GM23338 (cell line): Measurements from ENCODE around the gene RHBDF2.

Source experiments
- CREB1 ChIP-seq: fragments of 250-450 bp; sonication (Bioruptor Pico); IDR thresholded peaks from 2 replicates; pipeline ENCODE4 v1.5.0; 2020; ENCODE audit warnings: low read depth, mild to moderate bottlenecking, moderate library complexity
- EZH2 ChIP-seq: fragments of 200-600 bp; sonication (generic); IDR thresholded peaks from one replicate; pipeline ENCODE4 v1.8.0; 2017; ENCODE audit warnings: antibody characterized with exemption, mild to moderate bottlenecking, low read depth; ENCODE audit not compliant: unreplicated experiment
- EZH2phosphoT487 ChIP-seq: fragments of 200-600 bp; sonication (generic); IDR thresholded peaks from one replicate; pipeline ENCODE4 v1.8.1; 2018; ENCODE audit warnings: antibody characterized with exemption; ENCODE audit not compliant: unreplicated experiment
- JUNB ChIP-seq: IDR thresholded peaks from one replicate; pipeline ENCODE4 v1.6.1; 2016; ENCODE audit warnings: antibody characterized with exemption; ENCODE audit not compliant: unreplicated experiment
- NANOG ChIP-seq: IDR thresholded peaks from 2 replicates; pipeline ENCODE4 v1.6.1; 2016; ENCODE audit warnings: antibody characterized with exemption, borderline replicate concordance
- POLR2AphosphoS5 ChIP-seq: IDR thresholded peaks from 2 replicates; pipeline ENCODE4 v1.6.1; 2016; ENCODE audit warnings: antibody characterized with exemption, low read depth
- STAT1 ChIP-seq: IDR thresholded peaks from one replicate; pipeline ENCODE4 v1.6.1; 2016; ENCODE audit warnings: antibody characterized with exemption; ENCODE audit not compliant: unreplicated experiment
- ZNF331 ChIP-seq: fragments of 250-450 bp; sonication (Bioruptor Pico); IDR thresholded peaks from 2 replicates; pipeline ENCODE4 v1.5.0; 2020; ENCODE audit warnings: low read depth, mild to moderate bottlenecking, moderate library complexity
- TF ChIP-seq, protein P1 (sequence below), 2 experiments: fragments of 200-600 bp in 1 of 2; sonication (generic) in 1 of 2; conservative IDR thresholded peaks; 2 replicates each; pipeline versions ENCODE4 v1.5.1 to v1.6.1; 2016 to 2017; ENCODE audit warnings: antibody characterized with exemption in 2 of 2, low read depth in 2 of 2, mild to moderate bottlenecking in 2 of 2, moderate library complexity in 1 of 2
- TF ChIP-seq, protein P2 (sequence below): IDR thresholded peaks from one replicate; pipeline ENCODE4 v1.6.1; 2018; ENCODE audit warnings: antibody characterized with exemption; ENCODE audit not compliant: unreplicated experiment
- TF ChIP-seq, protein P3 (sequence below): IDR thresholded peaks from 2 replicates; pipeline ENCODE4 v1.6.1; 2016; ENCODE audit warnings: antibody characterized with exemption
- TF ChIP-seq, protein P4 (sequence below): fragments of 250-450 bp; sonication (Bioruptor Pico); IDR thresholded peaks from 2 replicates; pipeline ENCODE4 v1.5.0; 2020; ENCODE audit warnings: mild to moderate bottlenecking, moderate library complexity

DNA sequence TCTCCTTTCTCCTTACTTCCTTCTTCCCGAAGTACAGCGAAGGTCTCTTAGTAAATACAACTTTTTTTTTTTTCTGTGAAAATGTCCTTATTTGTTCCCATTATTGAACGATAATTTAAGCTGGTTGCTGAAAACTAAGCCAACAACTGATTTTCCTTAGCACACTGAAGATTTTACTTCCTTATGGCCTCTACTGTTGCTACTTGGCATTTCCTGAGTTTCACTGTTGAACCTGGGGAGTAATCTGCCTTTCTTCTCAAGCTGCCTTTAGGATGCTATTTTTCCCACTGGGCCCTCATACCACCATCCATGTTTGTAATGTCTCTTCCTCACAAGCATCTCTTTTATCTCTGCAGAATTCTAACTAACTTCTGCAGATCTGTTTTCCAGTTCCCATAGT is 74.4 kb downstream of the RHBDF2 start:
- TF ChIP-seq, protein P1, sequence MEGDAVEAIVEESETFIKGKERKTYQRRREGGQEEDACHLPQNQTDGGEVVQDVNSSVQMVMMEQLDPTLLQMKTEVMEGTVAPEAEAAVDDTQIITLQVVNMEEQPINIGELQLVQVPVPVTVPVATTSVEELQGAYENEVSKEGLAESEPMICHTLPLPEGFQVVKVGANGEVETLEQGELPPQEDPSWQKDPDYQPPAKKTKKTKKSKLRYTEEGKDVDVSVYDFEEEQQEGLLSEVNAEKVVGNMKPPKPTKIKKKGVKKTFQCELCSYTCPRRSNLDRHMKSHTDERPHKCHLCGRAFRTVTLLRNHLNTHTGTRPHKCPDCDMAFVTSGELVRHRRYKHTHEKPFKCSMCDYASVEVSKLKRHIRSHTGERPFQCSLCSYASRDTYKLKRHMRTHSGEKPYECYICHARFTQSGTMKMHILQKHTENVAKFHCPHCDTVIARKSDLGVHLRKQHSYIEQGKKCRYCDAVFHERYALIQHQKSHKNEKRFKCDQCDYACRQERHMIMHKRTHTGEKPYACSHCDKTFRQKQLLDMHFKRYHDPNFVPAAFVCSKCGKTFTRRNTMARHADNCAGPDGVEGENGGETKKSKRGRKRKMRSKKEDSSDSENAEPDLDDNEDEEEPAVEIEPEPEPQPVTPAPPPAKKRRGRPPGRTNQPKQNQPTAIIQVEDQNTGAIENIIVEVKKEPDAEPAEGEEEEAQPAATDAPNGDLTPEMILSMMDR (conservative IDR thresholded peaks at IDR 0.05; ENCODE audit: low read depth in 2 of 2) = no peak
- TF ChIP-seq POLR2AphosphoS5 = no peak
- no peak for TF ChIP-seq CREB1 (CRISPR knock-in tag)
- TF ChIP-seq, protein P2, sequence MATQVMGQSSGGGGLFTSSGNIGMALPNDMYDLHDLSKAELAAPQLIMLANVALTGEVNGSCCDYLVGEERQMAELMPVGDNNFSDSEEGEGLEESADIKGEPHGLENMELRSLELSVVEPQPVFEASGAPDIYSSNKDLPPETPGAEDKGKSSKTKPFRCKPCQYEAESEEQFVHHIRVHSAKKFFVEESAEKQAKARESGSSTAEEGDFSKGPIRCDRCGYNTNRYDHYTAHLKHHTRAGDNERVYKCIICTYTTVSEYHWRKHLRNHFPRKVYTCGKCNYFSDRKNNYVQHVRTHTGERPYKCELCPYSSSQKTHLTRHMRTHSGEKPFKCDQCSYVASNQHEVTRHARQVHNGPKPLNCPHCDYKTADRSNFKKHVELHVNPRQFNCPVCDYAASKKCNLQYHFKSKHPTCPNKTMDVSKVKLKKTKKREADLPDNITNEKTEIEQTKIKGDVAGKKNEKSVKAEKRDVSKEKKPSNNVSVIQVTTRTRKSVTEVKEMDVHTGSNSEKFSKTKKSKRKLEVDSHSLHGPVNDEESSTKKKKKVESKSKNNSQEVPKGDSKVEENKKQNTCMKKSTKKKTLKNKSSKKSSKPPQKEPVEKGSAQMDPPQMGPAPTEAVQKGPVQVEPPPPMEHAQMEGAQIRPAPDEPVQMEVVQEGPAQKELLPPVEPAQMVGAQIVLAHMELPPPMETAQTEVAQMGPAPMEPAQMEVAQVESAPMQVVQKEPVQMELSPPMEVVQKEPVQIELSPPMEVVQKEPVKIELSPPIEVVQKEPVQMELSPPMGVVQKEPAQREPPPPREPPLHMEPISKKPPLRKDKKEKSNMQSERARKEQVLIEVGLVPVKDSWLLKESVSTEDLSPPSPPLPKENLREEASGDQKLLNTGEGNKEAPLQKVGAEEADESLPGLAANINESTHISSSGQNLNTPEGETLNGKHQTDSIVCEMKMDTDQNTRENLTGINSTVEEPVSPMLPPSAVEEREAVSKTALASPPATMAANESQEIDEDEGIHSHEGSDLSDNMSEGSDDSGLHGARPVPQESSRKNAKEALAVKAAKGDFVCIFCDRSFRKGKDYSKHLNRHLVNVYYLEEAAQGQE = no peak
- no peak for TF ChIP-seq EZH2phosphoT487
- no peak for TF ChIP-seq NANOG
- no peak for TF ChIP-seq EZH2
- TF ChIP-seq JUNB = no peak
- no peak for TF ChIP-seq STAT1
- no peak for TF ChIP-seq ZNF331 (CRISPR knock-in tag)
- TF ChIP-seq, protein P3, sequence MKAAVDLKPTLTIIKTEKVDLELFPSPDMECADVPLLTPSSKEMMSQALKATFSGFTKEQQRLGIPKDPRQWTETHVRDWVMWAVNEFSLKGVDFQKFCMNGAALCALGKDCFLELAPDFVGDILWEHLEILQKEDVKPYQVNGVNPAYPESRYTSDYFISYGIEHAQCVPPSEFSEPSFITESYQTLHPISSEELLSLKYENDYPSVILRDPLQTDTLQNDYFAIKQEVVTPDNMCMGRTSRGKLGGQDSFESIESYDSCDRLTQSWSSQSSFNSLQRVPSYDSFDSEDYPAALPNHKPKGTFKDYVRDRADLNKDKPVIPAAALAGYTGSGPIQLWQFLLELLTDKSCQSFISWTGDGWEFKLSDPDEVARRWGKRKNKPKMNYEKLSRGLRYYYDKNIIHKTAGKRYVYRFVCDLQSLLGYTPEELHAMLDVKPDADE = no peak
- TF ChIP-seq, protein P4, sequence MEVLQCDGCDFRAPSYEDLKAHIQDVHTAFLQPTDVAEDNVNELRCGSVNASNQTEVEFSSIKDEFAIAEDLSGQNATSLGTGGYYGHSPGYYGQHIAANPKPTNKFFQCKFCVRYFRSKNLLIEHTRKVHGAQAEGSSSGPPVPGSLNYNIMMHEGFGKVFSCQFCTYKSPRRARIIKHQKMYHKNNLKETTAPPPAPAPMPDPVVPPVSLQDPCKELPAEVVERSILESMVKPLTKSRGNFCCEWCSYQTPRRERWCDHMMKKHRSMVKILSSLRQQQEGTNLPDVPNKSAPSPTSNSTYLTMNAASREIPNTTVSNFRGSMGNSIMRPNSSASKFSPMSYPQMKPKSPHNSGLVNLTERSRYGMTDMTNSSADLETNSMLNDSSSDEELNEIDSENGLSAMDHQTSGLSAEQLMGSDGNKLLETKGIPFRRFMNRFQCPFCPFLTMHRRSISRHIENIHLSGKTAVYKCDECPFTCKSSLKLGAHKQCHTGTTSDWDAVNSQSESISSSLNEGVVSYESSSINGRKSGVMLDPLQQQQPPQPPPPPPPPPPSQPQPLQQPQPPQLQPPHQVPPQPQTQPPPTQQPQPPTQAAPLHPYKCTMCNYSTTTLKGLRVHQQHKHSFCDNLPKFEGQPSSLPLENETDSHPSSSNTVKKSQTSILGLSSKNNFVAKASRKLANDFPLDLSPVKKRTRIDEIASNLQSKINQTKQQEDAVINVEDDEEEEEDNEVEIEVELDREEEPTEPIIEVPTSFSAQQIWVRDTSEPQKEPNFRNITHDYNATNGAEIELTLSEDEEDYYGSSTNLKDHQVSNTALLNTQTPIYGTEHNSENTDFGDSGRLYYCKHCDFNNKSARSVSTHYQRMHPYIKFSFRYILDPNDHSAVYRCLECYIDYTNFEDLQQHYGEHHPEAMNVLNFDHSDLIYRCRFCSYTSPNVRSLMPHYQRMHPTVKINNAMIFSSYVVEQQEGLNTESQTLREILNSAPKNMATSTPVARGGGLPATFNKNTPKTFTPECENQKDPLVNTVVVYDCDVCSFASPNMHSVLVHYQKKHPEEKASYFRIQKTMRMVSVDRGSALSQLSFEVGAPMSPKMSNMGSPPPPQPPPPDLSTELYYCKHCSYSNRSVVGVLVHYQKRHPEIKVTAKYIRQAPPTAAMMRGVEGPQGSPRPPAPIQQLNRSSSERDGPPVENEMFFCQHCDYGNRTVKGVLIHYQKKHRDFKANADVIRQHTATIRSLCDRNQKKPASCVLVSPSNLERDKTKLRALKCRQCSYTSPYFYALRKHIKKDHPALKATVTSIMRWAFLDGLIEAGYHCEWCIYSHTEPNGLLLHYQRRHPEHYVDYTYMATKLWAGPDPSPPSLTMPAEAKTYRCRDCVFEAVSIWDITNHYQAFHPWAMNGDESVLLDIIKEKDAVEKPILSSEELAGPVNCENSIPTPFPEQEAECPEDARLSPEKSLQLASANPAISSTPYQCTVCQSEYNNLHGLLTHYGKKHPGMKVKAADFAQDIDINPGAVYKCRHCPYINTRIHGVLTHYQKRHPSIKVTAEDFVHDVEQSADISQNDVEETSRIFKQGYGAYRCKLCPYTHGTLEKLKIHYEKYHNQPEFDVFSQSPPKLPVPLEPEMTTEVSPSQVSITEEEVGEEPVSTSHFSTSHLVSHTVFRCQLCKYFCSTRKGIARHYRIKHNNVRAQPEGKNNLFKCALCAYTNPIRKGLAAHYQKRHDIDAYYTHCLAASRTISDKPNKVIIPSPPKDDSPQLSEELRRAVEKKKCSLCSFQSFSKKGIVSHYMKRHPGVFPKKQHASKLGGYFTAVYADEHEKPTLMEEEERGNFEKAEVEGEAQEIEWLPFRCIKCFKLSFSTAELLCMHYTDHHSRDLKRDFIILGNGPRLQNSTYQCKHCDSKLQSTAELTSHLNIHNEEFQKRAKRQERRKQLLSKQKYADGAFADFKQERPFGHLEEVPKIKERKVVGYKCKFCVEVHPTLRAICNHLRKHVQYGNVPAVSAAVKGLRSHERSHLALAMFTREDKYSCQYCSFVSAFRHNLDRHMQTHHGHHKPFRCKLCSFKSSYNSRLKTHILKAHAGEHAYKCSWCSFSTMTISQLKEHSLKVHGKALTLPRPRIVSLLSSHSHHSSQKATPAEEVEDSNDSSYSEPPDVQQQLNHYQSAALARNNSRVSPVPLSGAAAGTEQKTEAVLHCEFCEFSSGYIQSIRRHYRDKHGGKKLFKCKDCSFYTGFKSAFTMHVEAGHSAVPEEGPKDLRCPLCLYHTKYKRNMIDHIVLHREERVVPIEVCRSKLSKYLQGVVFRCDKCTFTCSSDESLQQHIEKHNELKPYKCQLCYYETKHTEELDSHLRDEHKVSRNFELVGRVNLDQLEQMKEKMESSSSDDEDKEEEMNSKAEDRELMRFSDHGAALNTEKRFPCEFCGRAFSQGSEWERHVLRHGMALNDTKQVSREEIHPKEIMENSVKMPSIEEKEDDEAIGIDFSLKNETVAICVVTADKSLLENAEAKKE (CRISPR knock-in tag) = no peak
